Epithelial cell of proximal tubule (primary cell): Measurements from ENCODE around the gene C10orf90. TPM values are rescaled to one million over a fixed set of nuclear protein-coding genes. Genes with fewer than 3 reads are reported as not detected.

Experiments used
- DNase-seq: peaks from one replicate; pipeline ENCODE4 v3.0.0-alpha.2; 2011; ENCODE audit warnings: low read depth
- H3K4me3 ChIP-seq: 2 replicates; pipeline ENCODE4 v1.5.1; 2011; ENCODE audit warnings: low read depth, mild to moderate bottlenecking, low read length
- CTCF ChIP-seq: conservative IDR thresholded peaks from 2 replicates; pipeline ENCODE4 v1.5.1; 2012; ENCODE audit warnings: low read depth, mild to moderate bottlenecking, low read length
- total RNA-seq: library from RNA; depleted of rRNA; stranded (reverse); fragments of >200 nt; gene quantifications from 2 replicates; pipeline ENCODE4 v1.2.3, GENCODE V29; 2015

Gene C10orf90
- total RNA-seq, 1 donor from 2014 or later: not detected

- H3K4me3 ChIP-seq: no peak overlapping the region
- TF ChIP-seq CTCF: no peak
- DNase-seq: no peak
These were observed 238.7 kb downstream of the C10orf90 start for GRCh38 chr10:126431816-126432215.

- H3K4me3 ChIP-seq: no peak overlapping the region
- no peak for DNase-seq
- no peak for TF ChIP-seq CTCF
These were observed 240.0 kb downstream of the C10orf90 start for GRCh38 chr10:126430512-126430911.

- H3K4me3 ChIP-seq: no peak overlapping the region
- no peak for DNase-seq
- no peak for TF ChIP-seq CTCF
These were observed 241.2 kb downstream of the C10orf90 start for GRCh38 chr10:126429275-126429674.

GRCh38 chr10:126425489-126426065, 244.9 kb downstream of the C10orf90 start:
- DNase-seq: no peak
- TF ChIP-seq CTCF: no peak
- H3K4me3 ChIP-seq: no peak overlapping the region

GRCh38 chr10:126425032-126425431, 245.5 kb downstream of the C10orf90 start:
- TF ChIP-seq CTCF: no peak

GRCh38 chr10:126423732-126424491, 246.6 kb downstream of the C10orf90 start:
- H3K4me3 ChIP-seq: no peak overlapping the region
- DNase-seq: no peak
- no peak for TF ChIP-seq CTCF

More at GRCh38 chr10:126425032-126425431, 245.5 kb downstream of the C10orf90 start:
- DNase-seq: no peak
- no peak overlapping the region for H3K4me3 ChIP-seq
